HCT116 (cell line): ENCODE data around the gene CA7.

Experiments
- POLR2A ChIP-seq: IDR thresholded peaks from 2 replicates; pipeline ENCODE4 v1.7.0; 2011; ENCODE audit warnings: borderline replicate concordance; ENCODE audit not compliant: insufficient read depth, insufficient read length; ENCODE audit errors: extremely low read depth
- TF ChIP-seq, protein P1 (sequence below), 3 experiments: fragments of 200-600 bp in 1 of 3; sonication (generic) in 1 of 3; IDR thresholded peaks in 2 of 3; conservative IDR thresholded peaks in 1 of 3; 2 replicates each; pipeline ENCODE4 v1.5.1; 2012 to 2017; ENCODE audit warnings: low read depth in 2 of 3, low read length in 2 of 3, antibody characterized with exemption in 1 of 3, borderline replicate concordance in 1 of 3, control low read depth in 1 of 3, mild to moderate bottlenecking in 1 of 3, mixed read lengths in 1 of 3, mixed run types in 1 of 3, moderate library complexity in 1 of 3; ENCODE audit not compliant: insufficient read depth in 1 of 3

DNA sequence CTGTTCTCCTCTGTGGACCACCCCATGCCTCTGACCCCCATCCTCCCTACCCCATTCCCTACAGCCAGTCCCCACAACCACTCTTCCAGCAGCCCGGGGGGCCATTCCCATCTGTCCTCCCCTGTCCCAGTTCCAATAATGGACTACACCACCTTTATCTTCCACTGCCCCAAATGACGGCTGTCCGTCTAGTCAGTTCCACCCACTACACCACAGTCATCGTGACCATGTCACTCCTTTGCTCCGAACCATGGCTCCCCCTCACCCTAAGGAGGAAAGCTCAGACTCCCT, 51.4 kb downstream of the CA7 start:
- no peak for TF ChIP-seq POLR2A
- TF ChIP-seq, protein P1, sequence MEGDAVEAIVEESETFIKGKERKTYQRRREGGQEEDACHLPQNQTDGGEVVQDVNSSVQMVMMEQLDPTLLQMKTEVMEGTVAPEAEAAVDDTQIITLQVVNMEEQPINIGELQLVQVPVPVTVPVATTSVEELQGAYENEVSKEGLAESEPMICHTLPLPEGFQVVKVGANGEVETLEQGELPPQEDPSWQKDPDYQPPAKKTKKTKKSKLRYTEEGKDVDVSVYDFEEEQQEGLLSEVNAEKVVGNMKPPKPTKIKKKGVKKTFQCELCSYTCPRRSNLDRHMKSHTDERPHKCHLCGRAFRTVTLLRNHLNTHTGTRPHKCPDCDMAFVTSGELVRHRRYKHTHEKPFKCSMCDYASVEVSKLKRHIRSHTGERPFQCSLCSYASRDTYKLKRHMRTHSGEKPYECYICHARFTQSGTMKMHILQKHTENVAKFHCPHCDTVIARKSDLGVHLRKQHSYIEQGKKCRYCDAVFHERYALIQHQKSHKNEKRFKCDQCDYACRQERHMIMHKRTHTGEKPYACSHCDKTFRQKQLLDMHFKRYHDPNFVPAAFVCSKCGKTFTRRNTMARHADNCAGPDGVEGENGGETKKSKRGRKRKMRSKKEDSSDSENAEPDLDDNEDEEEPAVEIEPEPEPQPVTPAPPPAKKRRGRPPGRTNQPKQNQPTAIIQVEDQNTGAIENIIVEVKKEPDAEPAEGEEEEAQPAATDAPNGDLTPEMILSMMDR (IDR thresholded peaks at IDR 0.05 in 2 of 3, conservative IDR thresholded peaks at IDR 0.05 in 1 of 3; ENCODE audit: borderline replicate concordance in 1 of 3, insufficient read depth in 1 of 3, low read depth in 2 of 3, low read length in 2 of 3) = no peak
